Measurements from ENCODE around the gene ELOVL2.

- TF ChIP-seq, protein P1, sequence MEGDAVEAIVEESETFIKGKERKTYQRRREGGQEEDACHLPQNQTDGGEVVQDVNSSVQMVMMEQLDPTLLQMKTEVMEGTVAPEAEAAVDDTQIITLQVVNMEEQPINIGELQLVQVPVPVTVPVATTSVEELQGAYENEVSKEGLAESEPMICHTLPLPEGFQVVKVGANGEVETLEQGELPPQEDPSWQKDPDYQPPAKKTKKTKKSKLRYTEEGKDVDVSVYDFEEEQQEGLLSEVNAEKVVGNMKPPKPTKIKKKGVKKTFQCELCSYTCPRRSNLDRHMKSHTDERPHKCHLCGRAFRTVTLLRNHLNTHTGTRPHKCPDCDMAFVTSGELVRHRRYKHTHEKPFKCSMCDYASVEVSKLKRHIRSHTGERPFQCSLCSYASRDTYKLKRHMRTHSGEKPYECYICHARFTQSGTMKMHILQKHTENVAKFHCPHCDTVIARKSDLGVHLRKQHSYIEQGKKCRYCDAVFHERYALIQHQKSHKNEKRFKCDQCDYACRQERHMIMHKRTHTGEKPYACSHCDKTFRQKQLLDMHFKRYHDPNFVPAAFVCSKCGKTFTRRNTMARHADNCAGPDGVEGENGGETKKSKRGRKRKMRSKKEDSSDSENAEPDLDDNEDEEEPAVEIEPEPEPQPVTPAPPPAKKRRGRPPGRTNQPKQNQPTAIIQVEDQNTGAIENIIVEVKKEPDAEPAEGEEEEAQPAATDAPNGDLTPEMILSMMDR (IDR thresholded peaks at IDR 0.05; ENCODE audit: low read depth, low read length) = no peak
- TF ChIP-seq POLR2A (IDR thresholded peaks at IDR 0.05; ENCODE audit: extremely low read depth, insufficient read length) (no peak), MAX (IDR thresholded peaks at IDR 0.05; ENCODE audit: low read depth, low read length) (no peak)
Observed at GRCh38 chr6:11055127-11055627, 11.1 kb upstream of the ELOVL2 start.
